H1 (cell line): Measurements from ENCODE around the gene CYB561D2. TPM values are rescaled to one million over a fixed set of nuclear protein-coding genes. Genes with fewer than 3 reads are reported as not detected.
A peak's percentile ranks its signal among the peaks of the same experiment; 100 is the strongest.

ENCODE experiments used
- CTCF ChIA-PET: fragments of 300-600 bp; sonication (Branson Sonifier 250); formaldehyde crosslinking; loops from one replicate; lab custom pipeline; 2021; ENCODE audit not compliant: partially characterized antibody; lab: Charles Lee
- POLR2A ChIA-PET: fragments of 300-600 bp; sonication (Branson Sonifier 250); formaldehyde crosslinking; loops from one replicate; lab custom pipeline; 2021; ENCODE audit warnings: inconsistent platforms; ENCODE audit not compliant: partially characterized antibody; lab: Charles Lee
- DNase-seq, 2 experiments: peaks; one replicate each; pipeline versions ENCODE4 v3.0.0 to v3.0.0-alpha.2; 2010 to 2022; ENCODE audit warnings: low spot score in 2 of 2, low read depth in 1 of 2, mixed read lengths in 1 of 2
- FAIRE-seq: peaks from 2 replicates; lab custom pipeline; 2011; peaks lifted over from hg19 to GRCh38; lab: Jason Lieb, UNC
- H2AFZ ChIP-seq: 2 replicates; pipeline ENCODE4 v1.8.1; 2012; ENCODE audit warnings: low read length, inconsistent platforms
- H2AK5ac ChIP-seq: 2 replicates; pipeline ENCODE4 v1.6.1; 2013; ENCODE audit warnings: low read depth, low read length
- H2BK120ac ChIP-seq: replicated peaks from 2 replicates; pipeline ENCODE3; 2013; ENCODE audit warnings: low read depth, low read length, inconsistent platforms
- H2BK12ac ChIP-seq: 2 replicates; pipeline ENCODE4 v1.6.1; 2013; ENCODE audit warnings: low read depth, low read length
- H2BK15ac ChIP-seq: 2 replicates; pipeline ENCODE4 v1.6.1; 2013; ENCODE audit warnings: low read length
- H2BK20ac ChIP-seq: 2 replicates; pipeline ENCODE4 v1.6.1; 2013; ENCODE audit warnings: low read length
- H2BK5ac ChIP-seq: 2 replicates; pipeline ENCODE4 v1.6.1; 2013; ENCODE audit warnings: low read depth, low read length
- H3K14ac ChIP-seq: 2 replicates; pipeline ENCODE4 v1.6.1; 2013; ENCODE audit warnings: inconsistent platforms; ENCODE audit not compliant: insufficient read length
- H3K18ac ChIP-seq: 2 replicates; pipeline ENCODE4 v1.6.1; 2013; ENCODE audit warnings: low read length; ENCODE audit errors: extremely low read depth
- H3K23ac ChIP-seq: 2 replicates; pipeline ENCODE4 v1.6.1; 2013; ENCODE audit warnings: inconsistent platforms; ENCODE audit not compliant: insufficient read length
- H3K23me2 ChIP-seq: 2 replicates; pipeline ENCODE4 v1.6.1; 2013; ENCODE audit warnings: low read depth, low read length
- H3K27ac ChIP-seq: 2 replicates; pipeline ENCODE4 v1.6.1; 2011; ENCODE audit warnings: low read depth, low read length, inconsistent platforms
- H3K27me3 ChIP-seq, 4 experiments: replicated peaks in 1 of 4; 1 replicate in 1 of 4; 2 replicates in 3 of 4; pipeline versions ENCODE4 v1.6.1 to v1.8.1; 2011 to 2013; ENCODE audit warnings: low read length in 3 of 4, mild to moderate bottlenecking in 3 of 4, inconsistent platforms in 2 of 4, mixed read lengths in 2 of 4, moderate library complexity in 1 of 4; ENCODE audit not compliant: control insufficient read depth in 3 of 4, insufficient read depth in 3 of 4; ENCODE audit errors: extremely low read depth in 1 of 4
- H3K36me3 ChIP-seq, 4 experiments: 2 replicates each; pipeline versions ENCODE4 v1.6.1 to v1.8.1; 2011 to 2013; ENCODE audit warnings: mild to moderate bottlenecking in 4 of 4, low read length in 3 of 4, moderate library complexity in 2 of 4, control low read depth in 1 of 4, inconsistent platforms in 1 of 4; ENCODE audit not compliant: insufficient read depth in 4 of 4, control insufficient read depth in 2 of 4
- H3K4ac ChIP-seq: replicated peaks from 2 replicates; pipeline ENCODE3; 2013; ENCODE audit warnings: low read length, low read depth, mixed read lengths, inconsistent platforms; ENCODE audit not compliant: insufficient read length
- H3K4me1 ChIP-seq, 4 experiments: replicated peaks in 1 of 4; 1 replicate in 1 of 4; 2 replicates in 3 of 4; pipeline versions ENCODE4 v1.6.1 to v1.8.1; 2011 to 2013; ENCODE audit warnings: low read length in 3 of 4, inconsistent platforms in 2 of 4, mixed read lengths in 1 of 4; ENCODE audit not compliant: insufficient read depth in 4 of 4, control insufficient read depth in 3 of 4
- H3K4me2 ChIP-seq, 2 experiments: 2 replicates each; pipeline versions ENCODE4 v1.6.1 to v1.8.1; 2011 to 2013; ENCODE audit warnings: low read depth in 2 of 2, low read length in 2 of 2, control low read depth in 1 of 2, inconsistent platforms in 1 of 2, mild to moderate bottlenecking in 1 of 2; ENCODE audit not compliant: insufficient read depth in 1 of 2
- H3K4me3 ChIP-seq, 4 experiments: fragments of 200-600, 300-600 bp in 1 of 4; sonication (generic), shearing (Covaris generic), sonication (Bioruptor Twin) in 1 of 4; 2 replicates each; pipeline versions ENCODE4 v1.5.1 to v1.8.1; 2011 to 2016; ENCODE audit warnings: low read length in 4 of 4, low read depth in 3 of 4, control low read depth in 2 of 4, inconsistent platforms in 2 of 4, mild to moderate bottlenecking in 2 of 4, mixed read lengths in 1 of 4, moderate library complexity in 1 of 4; ENCODE audit not compliant: insufficient read depth in 2 of 4; ENCODE audit errors: extremely low read depth in 1 of 4
- H3K56ac ChIP-seq: replicated peaks from 2 replicates; pipeline ENCODE3; 2013; ENCODE audit warnings: low read depth, mild to moderate bottlenecking, mixed read lengths, low read length, inconsistent platforms; ENCODE audit not compliant: insufficient read length
- H3K79me1 ChIP-seq: 2 replicates; pipeline ENCODE4 v1.6.1; 2013; ENCODE audit warnings: low read depth, low read length, control low read depth
- H3K79me2 ChIP-seq, 2 experiments: 2 replicates each; pipeline versions ENCODE4 v1.6.1 to v1.8.1; 2012 to 2013; ENCODE audit warnings: low read length in 2 of 2, mild to moderate bottlenecking in 2 of 2, inconsistent platforms in 1 of 2; ENCODE audit not compliant: insufficient read depth in 2 of 2, control insufficient read depth in 1 of 2
- H3K9ac ChIP-seq, 4 experiments: replicated peaks in 1 of 4; 1 replicate in 1 of 4; 2 replicates in 3 of 4; pipeline versions ENCODE4 v1.6.1 to v1.8.1; 2011 to 2013; ENCODE audit warnings: low read depth in 3 of 4, low read length in 3 of 4, control low read depth in 2 of 4, mild to moderate bottlenecking in 2 of 4, moderate library complexity in 2 of 4, inconsistent platforms in 1 of 4; ENCODE audit errors: extremely low read depth in 1 of 4
- H3K9me3 ChIP-seq, 2 experiments: 2 replicates each; pipeline versions ENCODE4 v1.6.1 to v1.8.1; 2012 to 2013; ENCODE audit warnings: mild to moderate bottlenecking in 2 of 2, moderate library complexity in 2 of 2, control low read depth in 1 of 2, inconsistent platforms in 1 of 2, low read depth in 1 of 2, low read length in 1 of 2, mixed read lengths in 1 of 2; ENCODE audit not compliant: insufficient read depth in 2 of 2
- H4K20me1 ChIP-seq, 2 experiments: replicated peaks in 1 of 2; 2 replicates each; pipeline versions ENCODE3 to v1.8.1; 2011 to 2013; ENCODE audit warnings: inconsistent platforms in 2 of 2, low read length in 2 of 2, mild to moderate bottlenecking in 1 of 2; ENCODE audit not compliant: insufficient read depth in 2 of 2, control insufficient read depth in 1 of 2
- H4K5ac ChIP-seq: 2 replicates; pipeline ENCODE4 v1.6.1; 2013; ENCODE audit warnings: low read length, low read depth, mixed read lengths, inconsistent platforms; ENCODE audit not compliant: insufficient read length
- H4K8ac ChIP-seq: 2 replicates; pipeline ENCODE4 v1.8.0; 2013; ENCODE audit warnings: mild to moderate bottlenecking, moderate library complexity, low read length, inconsistent platforms; ENCODE audit not compliant: insufficient read depth; ENCODE audit errors: extremely low read depth
- H4K91ac ChIP-seq: replicated peaks from 2 replicates; pipeline ENCODE3; 2013; ENCODE audit warnings: low read length, mixed read lengths, inconsistent platforms; ENCODE audit not compliant: insufficient read length
- CREB1 ChIP-seq: IDR thresholded peaks from 2 replicates; pipeline ENCODE4 v1.6.1; 2012; ENCODE audit warnings: inconsistent platforms
- FOSL1 ChIP-seq: IDR thresholded peaks from 2 replicates; pipeline ENCODE4 v1.6.1; 2011; ENCODE audit warnings: mild to moderate bottlenecking, low read depth, low read length, moderate library complexity; ENCODE audit not compliant: insufficient read depth
- GTF2F1 ChIP-seq: IDR thresholded peaks from 2 replicates; pipeline ENCODE4 v1.6.1; 2012; ENCODE audit warnings: low read depth, low read length, improper control_type of control experiment, borderline replicate concordance
- JUN ChIP-seq: IDR thresholded peaks from 2 replicates; pipeline ENCODE4 v1.6.1; 2011; ENCODE audit warnings: low read depth, mild to moderate bottlenecking, improper control_type of control experiment, low read length
- NANOG ChIP-seq: IDR thresholded peaks from 2 replicates; pipeline ENCODE4 v1.6.1; 2011; ENCODE audit warnings: low read length, low read depth, mild to moderate bottlenecking, inconsistent platforms; ENCODE audit not compliant: insufficient read depth, poor library complexity, severe bottlenecking
- RAD21 ChIP-seq, 2 experiments: IDR thresholded peaks in 1 of 2; conservative IDR thresholded peaks in 1 of 2; 2 replicates each; pipeline ENCODE4 v1.6.1; 2011; ENCODE audit warnings: low read depth in 2 of 2, low read length in 2 of 2, improper control_type of control experiment in 1 of 2, inconsistent platforms in 1 of 2, mild to moderate bottlenecking in 1 of 2, moderate library complexity in 1 of 2
- RBBP5 ChIP-seq: IDR thresholded peaks from 2 replicates; pipeline ENCODE4 v1.7.1; 2012; ENCODE audit warnings: low read depth, mild to moderate bottlenecking, inconsistent platforms, low read length, moderate library complexity, borderline replicate concordance
- SP4 ChIP-seq: IDR thresholded peaks from 2 replicates; pipeline ENCODE4 v1.6.1; 2012; ENCODE audit warnings: low read length, inconsistent platforms
- WGBS, 2 experiments: shearing (Covaris generic) in 1 of 2; methylation state at CpG; one replicate each; pipeline versions ENCODE4 v1.1.6 to v1.1.7; 2013 to 2015; ENCODE audit warnings: low lambda C conversion rate in 2 of 2, mixed read lengths in 2 of 2, inconsistent platforms in 1 of 2, low coverage in 1 of 2, missing lambda C conversion rate in 1 of 2; ENCODE audit not compliant: insufficient replicate concordance in 2 of 2, insufficient coverage in 1 of 2, insufficient read length in 1 of 2; ENCODE audit errors: extremely low coverage in 1 of 2, missing lambda C conversion rate in 1 of 2; 5-methylcytosine and 5-hydroxymethylcytosine counted together
- polyA plus RNA-seq, 7 experiments: library from polyadenylated mRNA; depleted of rRNA in 3 of 7; stranded (reverse) in 5 of 7; unstranded in 2 of 7; fragments of >200 nt in 5 of 7; fragments of 200-250 nt in 2 of 7; gene quantifications; 1 replicate in 5 of 7; 2 replicates in 1 of 7; 4 replicates in 1 of 7; pipeline versions ENCODE4 v1.2.1 to v1.2.3, GENCODE V29; 2011 to 2013; ENCODE audit warnings: missing spikeins in 2 of 7, mixed read lengths in 2 of 7
- total RNA-seq: library from RNA; stranded (reverse); fragmentation: NEBNext Ultra II Directional; extraction: Animal tissue kit (Norgen Biotek cat#: 25700); gene quantifications from 2 replicates; pipeline ENCODE4 v1.2.1, GENCODE V29; 2021

The CYB561D2 gene
- total and polyA plus RNA-seq, 2 of the 8 experiments (the other 6 are each of a cell fraction or from before 2014, with no cell fraction given), result 9.8 to 34.0 TPM

- 80% methylated on average over 14 of the region's 14 CpGs; no CpG with 5 or more reads in 1 of the 2 experiments for WGBS, 2 experiments
- no peak overlapping the region for H3K9ac ChIP-seq
- no peak overlapping the region for H3K4ac ChIP-seq
- H2BK12ac ChIP-seq, result 0 out of 2 replicates have a peak overlapping the region, but pooled peaks have one; percentile 75
- no peak overlapping the region for H3K4me2 ChIP-seq
- no peak overlapping the region for H2BK5ac ChIP-seq
- CTCF ChIA-PET, result interaction anchor here (0.6 to 5.5 kb wide), 32 partner anchors 9 to 225 kb away, joined by 3 to 52 read pairs (median 5); partner anchors contain the start of genes CYB561D2 and NPRL2
- no peak overlapping the region for H3K23ac ChIP-seq
- peaks cover 0 to 32% (median 23%) of the 10 kb centered on the region in 4 experiments; a peak in 6 of 7 replicates for H3K4me1 ChIP-seq
- H2AK5ac ChIP-seq, result 0 out of 2 replicates have a peak overlapping the region, but pooled peaks have one; percentile 72
- H3K36me3 ChIP-seq, result no peaks in the 10 kb centered on the region
- H3K79me2 ChIP-seq, result no peaks in the 10 kb centered on the region
- H3K18ac ChIP-seq, result peak overlapping the region; percentile 87; the same call in 1 of the 2 replicates
- FAIRE-seq (no peak), DNase-seq (no peak)
- H3K9me3 ChIP-seq, result no peaks in the 10 kb centered on the region
- no peak overlapping the region for H2BK120ac ChIP-seq
- no peak overlapping the region for H3K27ac ChIP-seq
- no peaks in the 10 kb centered on the region for H4K20me1 ChIP-seq
- H3K4me3 ChIP-seq, result no peak overlapping the region
- H3K56ac ChIP-seq, result no peak overlapping the region
- H4K91ac ChIP-seq, result peak overlapping the region; percentile 86
- H3K14ac ChIP-seq, result no peak overlapping the region
- POLR2A ChIA-PET, result interaction anchor here (0.8 to 1.9 kb wide), 7 partner anchors 10 to 168 kb away, joined by 3 to 7 read pairs (median 5); partner anchors contain the start of genes CYB561D2 and NPRL2
- no peak overlapping the region for H2BK20ac ChIP-seq
- H4K8ac ChIP-seq, result no peak overlapping the region
- H3K79me1 ChIP-seq, result 0 out of 2 replicates have a peak, but pooled peaks cover 2% of the 10 kb centered on the region
- H4K5ac ChIP-seq, result no peak overlapping the region
- no peak overlapping the region for H2AFZ ChIP-seq
- peaks cover 4% of the 10 kb centered on the region; the same call in 1 of the 2 replicates for H3K23me2 ChIP-seq
- no peaks in the 10 kb centered on the region; a peak in 2 of 7 replicates for H3K27me3 ChIP-seq
- H2BK15ac ChIP-seq, result peak overlapping the region; percentile 48; the same call in 1 of the 2 replicates
- TF ChIP-seq NANOG, result no peak
- no peak for TF ChIP-seq FOSL1
- TF ChIP-seq GTF2F1, result no peak
- TF ChIP-seq JUN, result no peak
- TF ChIP-seq RBBP5, result no peak
- no peak for TF ChIP-seq CREB1
- no peak for TF ChIP-seq SP4
- peak; percentile 41 to 44; a peak in 3 of 4 replicates for TF ChIP-seq RAD21 (IDR thresholded peaks at IDR 0.05 in 1 of 2, conservative IDR thresholded peaks at IDR 0.05 in 1 of 2; ENCODE audit: low read depth in 2 of 2, low read length in 2 of 2)
Measured at GRCh38 chr3:50370594-50370993, 19.9 kb downstream of the CYB561D2 start.
